ENCODE results near the gene SERPINA5. TPM values are rescaled to one million over a fixed set of nuclear protein-coding genes. Genes with fewer than 3 reads are reported as not detected.

Gene SERPINA5
- total and polyA plus RNA-seq, 10 of the 15 experiments (the other 5 are each of a cell fraction or from before 2014, with no cell fraction given) = 0.90 TPM; not detected in 9

- TF ChIP-seq CUX1 (IDR thresholded peaks at IDR 0.05; ENCODE audit: insufficient replicate concordance, low read depth, low read length) (no peak), RB1 (IDR thresholded peaks at IDR 0.05; ENCODE audit: borderline replicate concordance) (no peak), MXI1 (IDR thresholded peaks at IDR 0.05; ENCODE audit: low read depth, low read length) (no peak), BHLHE40 (IDR thresholded peaks at IDR 0.05; ENCODE audit: borderline replicate concordance in 1 of 2, low read depth in 2 of 2, low read length in 1 of 2) (no peak), ZBTB33 (IDR thresholded peaks at IDR 0.05) (no peak), EP300 (IDR thresholded peaks at IDR 0.05; ENCODE audit: borderline replicate concordance in 1 of 2, control insufficient read depth in 1 of 2, low read depth in 2 of 2, low read length in 2 of 2) (no peak)
These were observed 30.9 kb downstream of the SERPINA5 start, which contains the start of gene SERPINA3 (continued) for GRCh38 chr14:94612174-94612573.
